ENCODE data around the gene COG2.

The COG2 gene

DNA sequence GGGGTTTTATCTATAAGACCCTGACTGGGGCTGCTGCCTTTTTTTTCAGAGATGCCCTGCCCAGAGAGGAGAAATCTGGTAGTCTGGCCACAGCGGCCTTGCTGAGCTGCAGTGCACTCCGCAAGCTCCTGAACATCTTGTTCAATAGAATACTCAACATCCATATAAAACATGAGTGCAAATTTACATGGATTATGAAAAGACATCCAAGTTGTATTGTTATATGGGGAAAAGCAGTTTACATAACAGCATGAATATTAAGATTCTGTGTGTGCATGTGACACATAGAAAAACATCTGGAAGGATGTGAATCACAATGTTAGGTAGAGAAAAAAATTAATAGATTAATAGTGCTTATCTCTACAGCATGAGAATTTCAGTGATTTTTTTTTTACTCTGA lies 16.4 kb downstream of the COG2 start:
- Histone ChIP-seq H3K4me1 (ENCODE audit: control insufficient read depth, low read depth, low read length) (no peaks in the 10 kb centered on the region), H3K9ac (ENCODE audit: low read length) (no peak overlapping the region), H3K56ac (ENCODE audit: low read length) (no peak overlapping the region), H3K4me3 (ENCODE audit: low read length) (no peak overlapping the region), H3K79me2 (ENCODE audit: control insufficient read depth, insufficient read depth, low read length) (no peaks in the 10 kb centered on the region), H3K4me2 (ENCODE audit: low read length) (no peak overlapping the region), H3K4ac (ENCODE audit: low read depth, low read length) (no peak overlapping the region), H3K23ac (ENCODE audit: low read length) (no peak overlapping the region), H2BK15ac (replicated peaks; ENCODE audit: low read depth) (no peak overlapping the region), H3K36me3 (ENCODE audit: control insufficient read depth, insufficient read depth, low read length) (no peaks in the 10 kb centered on the region), H2BK5ac (ENCODE audit: low read length) (no peak overlapping the region), H3K27ac (ENCODE audit: low read depth, low read length) (no peak overlapping the region), H2BK120ac (ENCODE audit: low read depth, low read length) (no peak overlapping the region), H3K18ac (ENCODE audit: low read length) (no peak overlapping the region), H4K8ac (ENCODE audit: low read depth, low read length) (no peak overlapping the region), H4K5ac (ENCODE audit: low read length) (no peak overlapping the region), H3K27me3 (ENCODE audit: insufficient read depth, low read length, poor library complexity) (no peaks in the 10 kb centered on the region), H2AK5ac (ENCODE audit: low read length) (no peak overlapping the region), H3K79me1 (ENCODE audit: low read length) (no peaks in the 10 kb centered on the region)
- WGBS (ENCODE audit: extremely low coverage, insufficient coverage, low lambda C conversion rate) = no CpG with 5 or more reads among the region's 2 CpGs
- DNase-seq = no peak

DNA sequence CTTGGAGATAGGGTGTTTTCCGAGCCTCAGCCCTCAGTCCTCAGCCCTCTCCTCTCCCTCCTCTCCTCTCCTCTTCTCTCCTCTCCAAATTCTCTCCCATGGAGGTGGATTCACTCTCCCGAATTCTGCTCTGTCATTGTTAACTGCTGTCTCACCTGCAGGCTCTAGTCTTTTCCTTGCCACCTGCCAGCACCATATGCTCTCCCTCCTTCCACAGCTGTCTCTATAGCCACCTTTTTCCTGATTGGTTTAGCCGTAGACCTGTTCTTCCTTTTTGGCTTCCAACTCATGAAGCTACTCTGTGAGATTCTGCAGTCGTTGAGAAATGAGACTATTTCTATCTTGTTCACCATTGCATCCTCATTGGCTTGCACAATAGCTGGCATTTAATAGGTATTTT lies 19.7 kb downstream of the COG2 start:
- H4K8ac ChIP-seq (ENCODE audit: low read depth, low read length) = no peak overlapping the region
- no peak overlapping the region for H3K4me2 ChIP-seq (ENCODE audit: low read length)
- H2BK120ac ChIP-seq (ENCODE audit: low read depth, low read length) = no peak overlapping the region
- DNase-seq = no peak
- no peaks in the 10 kb centered on the region for H3K27me3 ChIP-seq (ENCODE audit: insufficient read depth, low read length, poor library complexity)
- WGBS (ENCODE audit: extremely low coverage, insufficient coverage, low lambda C conversion rate) = no CpG with 5 or more reads among the region's 4 CpGs
- no peak overlapping the region for H3K27ac ChIP-seq (ENCODE audit: low read depth, low read length)
- H3K4me3 ChIP-seq (ENCODE audit: low read length) = no peak overlapping the region
- H2BK15ac ChIP-seq (replicated peaks; ENCODE audit: low read depth) = no peak overlapping the region
- H4K5ac ChIP-seq (ENCODE audit: low read length) = no peak overlapping the region
- no peaks in the 10 kb centered on the region for H3K79me2 ChIP-seq (ENCODE audit: control insufficient read depth, insufficient read depth, low read length)
- no peak overlapping the region for H3K9ac ChIP-seq (ENCODE audit: low read length)
- no peaks in the 10 kb centered on the region for H3K36me3 ChIP-seq (ENCODE audit: control insufficient read depth, insufficient read depth, low read length)
- no peak overlapping the region for H3K23ac ChIP-seq (ENCODE audit: low read length)
- no peaks in the 10 kb centered on the region for H3K79me1 ChIP-seq (ENCODE audit: low read length)
- H3K56ac ChIP-seq (ENCODE audit: low read length) = no peak overlapping the region
- H2BK5ac ChIP-seq (ENCODE audit: low read length) = no peak overlapping the region
- no peak overlapping the region for H2AK5ac ChIP-seq (ENCODE audit: low read length)
- no peaks in the 10 kb centered on the region for H3K4me1 ChIP-seq (ENCODE audit: control insufficient read depth, low read depth, low read length)
- no peak overlapping the region for H3K4ac ChIP-seq (ENCODE audit: low read depth, low read length)
- no peak overlapping the region for H3K18ac ChIP-seq (ENCODE audit: low read length)

DNA sequence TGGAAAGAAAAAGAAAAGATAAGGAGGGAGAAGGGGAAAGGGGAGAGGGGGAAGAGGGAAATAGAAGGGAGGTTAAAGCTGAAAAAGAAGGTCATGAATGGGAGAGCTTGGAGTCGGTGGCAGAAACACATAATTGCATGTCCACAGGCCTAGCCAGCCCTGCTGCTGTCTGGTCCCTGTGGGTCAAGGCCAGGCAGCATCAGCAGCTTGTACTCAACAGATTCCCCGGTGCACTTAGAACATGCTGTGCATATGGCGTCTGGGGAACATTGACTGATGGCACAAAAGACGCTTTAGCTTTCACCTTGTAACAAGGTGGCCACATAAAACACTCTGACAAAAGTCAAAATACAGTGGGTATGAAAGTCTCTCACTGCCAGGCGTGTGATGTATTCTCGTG lies 25.9 kb downstream of the COG2 start:
- Histone ChIP-seq H2BK5ac (ENCODE audit: low read length) (no peak overlapping the region), H3K4me2 (ENCODE audit: low read length) (no peak overlapping the region), H2BK120ac (ENCODE audit: low read depth, low read length) (no peak overlapping the region), H3K27ac (ENCODE audit: low read depth, low read length) (no peak overlapping the region), H3K4ac (ENCODE audit: low read depth, low read length) (no peak overlapping the region), H3K9ac (ENCODE audit: low read length) (no peak overlapping the region), H4K5ac (ENCODE audit: low read length) (no peak overlapping the region), H3K36me3 (ENCODE audit: control insufficient read depth, insufficient read depth, low read length) (peaks cover 2% of the 10 kb centered on the region), H3K56ac (ENCODE audit: low read length) (no peak overlapping the region), H3K27me3 (ENCODE audit: insufficient read depth, low read length, poor library complexity) (no peaks in the 10 kb centered on the region), H3K18ac (ENCODE audit: low read length) (no peak overlapping the region), H3K23ac (ENCODE audit: low read length) (no peak overlapping the region), H3K79me2 (ENCODE audit: control insufficient read depth, insufficient read depth, low read length) (no peaks in the 10 kb centered on the region), H3K4me3 (ENCODE audit: low read length) (no peak overlapping the region), H3K79me1 (ENCODE audit: low read length) (no peaks in the 10 kb centered on the region), H3K4me1 (ENCODE audit: control insufficient read depth, low read depth, low read length) (no peaks in the 10 kb centered on the region), H4K8ac (ENCODE audit: low read depth, low read length) (no peak overlapping the region), H2BK15ac (replicated peaks; ENCODE audit: low read depth) (no peak overlapping the region), H2AK5ac (ENCODE audit: low read length) (no peak overlapping the region)
- no peak for DNase-seq
- no CpG with 5 or more reads among the region's 6 CpGs for WGBS (ENCODE audit: extremely low coverage, insufficient coverage, low lambda C conversion rate)

DNA sequence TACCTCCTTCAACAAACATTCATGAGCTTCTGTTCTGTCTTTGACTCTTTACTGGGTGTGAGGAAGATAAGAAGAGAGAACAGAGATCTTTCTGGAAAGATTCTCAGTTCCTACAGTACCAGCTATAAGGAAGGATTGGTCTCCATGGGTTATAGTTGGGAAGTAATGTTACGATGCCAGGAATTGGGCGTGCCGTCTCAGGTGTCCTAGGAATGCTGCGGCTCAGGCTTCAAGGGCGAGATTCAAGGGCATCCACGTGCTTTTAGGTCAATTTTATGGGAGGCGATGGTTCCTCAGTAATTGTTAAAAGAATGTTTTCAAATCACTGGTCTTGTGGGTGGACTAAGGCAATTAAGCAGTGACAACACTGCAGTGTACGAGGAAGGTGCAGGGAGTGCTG lies 27.3 kb downstream of the COG2 start:
- Histone ChIP-seq H4K5ac (ENCODE audit: low read length) (no peak overlapping the region), H3K27me3 (ENCODE audit: insufficient read depth, low read length, poor library complexity) (no peaks in the 10 kb centered on the region), H3K79me1 (ENCODE audit: low read length) (no peaks in the 10 kb centered on the region), H3K18ac (ENCODE audit: low read length) (no peak overlapping the region), H3K4me3 (ENCODE audit: low read length) (no peak overlapping the region), H3K36me3 (ENCODE audit: control insufficient read depth, insufficient read depth, low read length) (peaks cover 2% of the 10 kb centered on the region), H3K56ac (ENCODE audit: low read length) (no peak overlapping the region), H2BK15ac (replicated peaks; ENCODE audit: low read depth) (no peak overlapping the region), H4K8ac (ENCODE audit: low read depth, low read length) (no peak overlapping the region), H3K9ac (ENCODE audit: low read length) (no peak overlapping the region), H3K27ac (ENCODE audit: low read depth, low read length) (no peak overlapping the region), H3K4me1 (ENCODE audit: control insufficient read depth, low read depth, low read length) (no peaks in the 10 kb centered on the region), H2AK5ac (ENCODE audit: low read length) (no peak overlapping the region), H3K79me2 (ENCODE audit: control insufficient read depth, insufficient read depth, low read length) (no peaks in the 10 kb centered on the region), H3K4me2 (ENCODE audit: low read length) (no peak overlapping the region), H2BK120ac (ENCODE audit: low read depth, low read length) (no peak overlapping the region), H3K4ac (ENCODE audit: low read depth, low read length) (no peak overlapping the region), H2BK5ac (ENCODE audit: low read length) (no peak overlapping the region), H3K23ac (ENCODE audit: low read length) (no peak overlapping the region)
- no CpG with 5 or more reads among the region's 8 CpGs for WGBS (ENCODE audit: extremely low coverage, insufficient coverage, low lambda C conversion rate)
- DNase-seq = no peak

DNA sequence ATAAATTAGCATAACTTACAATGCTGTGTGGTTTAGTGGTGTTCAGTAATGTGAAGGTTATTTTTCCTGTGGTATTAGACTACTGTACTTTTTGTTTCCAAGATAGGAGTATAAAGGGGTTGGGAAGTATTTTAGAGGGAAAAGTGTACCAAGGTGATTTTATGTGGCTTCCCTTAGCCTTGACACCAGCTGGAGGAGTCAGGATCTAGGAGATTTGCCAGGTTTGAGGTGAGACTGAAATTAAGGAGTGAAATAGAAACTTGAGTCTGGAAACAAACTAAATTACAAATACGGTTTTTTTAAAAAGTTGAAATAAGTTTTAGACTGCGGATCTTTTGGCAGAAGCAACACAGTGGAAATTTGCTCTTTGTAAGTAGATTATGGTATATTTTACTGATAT lies 32.3 kb downstream of the COG2 start:
- 100% methylated on average over 1 of the region's 2 CpGs for WGBS (ENCODE audit: extremely low coverage, insufficient coverage, low lambda C conversion rate)
- no peaks in the 10 kb centered on the region for H3K4me1 ChIP-seq (ENCODE audit: control insufficient read depth, low read depth, low read length)
- H4K5ac ChIP-seq (ENCODE audit: low read length) = no peak overlapping the region
- no peaks in the 10 kb centered on the region for H3K79me1 ChIP-seq (ENCODE audit: low read length)
- H3K27me3 ChIP-seq (ENCODE audit: insufficient read depth, low read length, poor library complexity) = no peaks in the 10 kb centered on the region
- H3K56ac ChIP-seq (ENCODE audit: low read length) = no peak overlapping the region
- no peak overlapping the region for H2BK120ac ChIP-seq (ENCODE audit: low read depth, low read length)
- no peak overlapping the region for H2BK5ac ChIP-seq (ENCODE audit: low read length)
- H3K27ac ChIP-seq (ENCODE audit: low read depth, low read length) = no peak overlapping the region
- no peak overlapping the region for H3K9ac ChIP-seq (ENCODE audit: low read length)
- H3K4me2 ChIP-seq (ENCODE audit: low read length) = no peak overlapping the region
- H3K23ac ChIP-seq (ENCODE audit: low read length) = no peak overlapping the region
- H3K4ac ChIP-seq (ENCODE audit: low read depth, low read length) = no peak overlapping the region
- no peak overlapping the region for H3K18ac ChIP-seq (ENCODE audit: low read length)
- DNase-seq = no peak
- H3K79me2 ChIP-seq (ENCODE audit: control insufficient read depth, insufficient read depth, low read length) = no peaks in the 10 kb centered on the region
- H3K4me3 ChIP-seq (ENCODE audit: low read length) = no peak overlapping the region
- H3K36me3 ChIP-seq (ENCODE audit: control insufficient read depth, insufficient read depth, low read length) = peaks cover 2% of the 10 kb centered on the region
- no peak overlapping the region for H2AK5ac ChIP-seq (ENCODE audit: low read length)
- H2BK15ac ChIP-seq (replicated peaks; ENCODE audit: low read depth) = no peak overlapping the region
- no peak overlapping the region for H4K8ac ChIP-seq (ENCODE audit: low read depth, low read length)

DNA sequence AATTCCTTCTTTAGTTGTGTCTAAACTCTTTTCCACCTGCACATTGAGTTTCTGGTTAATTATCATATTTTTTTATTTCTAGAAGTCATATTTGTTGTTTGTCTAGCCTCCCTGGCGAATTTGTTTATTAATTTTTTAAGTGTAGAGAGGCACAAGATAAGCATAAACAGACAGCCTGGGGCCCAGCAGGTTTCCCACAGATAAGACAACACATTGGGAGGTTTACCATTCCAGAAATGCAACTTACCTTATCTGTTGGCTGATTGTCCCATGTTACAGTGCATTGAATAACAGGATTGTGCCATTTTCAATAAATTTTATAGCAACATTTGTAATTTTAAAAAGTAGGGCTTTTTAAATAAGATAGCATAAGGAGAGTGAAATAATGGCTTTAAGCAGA lies 34.9 kb downstream of the COG2 start:
- H2BK5ac ChIP-seq (ENCODE audit: low read length) = no peak overlapping the region
- H2BK120ac ChIP-seq (ENCODE audit: low read depth, low read length) = no peak overlapping the region
- no peak overlapping the region for H3K4ac ChIP-seq (ENCODE audit: low read depth, low read length)
- no peak overlapping the region for H3K27ac ChIP-seq (ENCODE audit: low read depth, low read length)
- no peak overlapping the region for H3K18ac ChIP-seq (ENCODE audit: low read length)
- H3K23ac ChIP-seq (ENCODE audit: low read length) = no peak overlapping the region
- no peak overlapping the region for H2AK5ac ChIP-seq (ENCODE audit: low read length)
- H3K9ac ChIP-seq (ENCODE audit: low read length) = no peak overlapping the region
- no peaks in the 10 kb centered on the region for H3K79me1 ChIP-seq (ENCODE audit: low read length)
- H4K8ac ChIP-seq (ENCODE audit: low read depth, low read length) = no peak overlapping the region
- WGBS (ENCODE audit: extremely low coverage, insufficient coverage, low lambda C conversion rate) = no CpG with 5 or more reads among the region's 1 CpG
- no peak for DNase-seq
- peaks cover under 1% of the 10 kb centered on the region for H3K36me3 ChIP-seq (ENCODE audit: control insufficient read depth, insufficient read depth, low read length)
- no peak overlapping the region for H3K4me2 ChIP-seq (ENCODE audit: low read length)
- no peak overlapping the region for H4K5ac ChIP-seq (ENCODE audit: low read length)
- H3K4me3 ChIP-seq (ENCODE audit: low read length) = no peak overlapping the region
- no peaks in the 10 kb centered on the region for H3K27me3 ChIP-seq (ENCODE audit: insufficient read depth, low read length, poor library complexity)
- H3K56ac ChIP-seq (ENCODE audit: low read length) = no peak overlapping the region
- no peaks in the 10 kb centered on the region for H3K79me2 ChIP-seq (ENCODE audit: control insufficient read depth, insufficient read depth, low read length)
- H2BK15ac ChIP-seq (replicated peaks; ENCODE audit: low read depth) = no peak overlapping the region
- H3K4me1 ChIP-seq (ENCODE audit: control insufficient read depth, low read depth, low read length) = no peaks in the 10 kb centered on the region
